Occipital lobe (tissue), 2 donors: ENCODE measurements around the gene OTOP2. TPM values are rescaled to one million over a fixed set of nuclear protein-coding genes. Genes with fewer than 3 reads are reported as not detected.

Source experiments
- DNase-seq: peaks from one replicate; lab custom pipeline; 2025; lab: John Stamatoyannopoulos, UW
- total RNA-seq: library from RNA; depleted of rRNA; stranded (reverse); fragments of >200 nt; gene quantifications from one replicate; pipeline ENCODE4 v1.2.3, GENCODE V29; 2014

Gene OTOP2
- total RNA-seq, 1 donor from 2014 or later = not detected

GRCh38 chr17:74971069-74971841 is 47.2 kb downstream of the OTOP2 start:
- no peak for DNase-seq

GRCh38 chr17:74971842-74972106 is 47.7 kb downstream of the OTOP2 start:
- no peak for DNase-seq

DNA sequence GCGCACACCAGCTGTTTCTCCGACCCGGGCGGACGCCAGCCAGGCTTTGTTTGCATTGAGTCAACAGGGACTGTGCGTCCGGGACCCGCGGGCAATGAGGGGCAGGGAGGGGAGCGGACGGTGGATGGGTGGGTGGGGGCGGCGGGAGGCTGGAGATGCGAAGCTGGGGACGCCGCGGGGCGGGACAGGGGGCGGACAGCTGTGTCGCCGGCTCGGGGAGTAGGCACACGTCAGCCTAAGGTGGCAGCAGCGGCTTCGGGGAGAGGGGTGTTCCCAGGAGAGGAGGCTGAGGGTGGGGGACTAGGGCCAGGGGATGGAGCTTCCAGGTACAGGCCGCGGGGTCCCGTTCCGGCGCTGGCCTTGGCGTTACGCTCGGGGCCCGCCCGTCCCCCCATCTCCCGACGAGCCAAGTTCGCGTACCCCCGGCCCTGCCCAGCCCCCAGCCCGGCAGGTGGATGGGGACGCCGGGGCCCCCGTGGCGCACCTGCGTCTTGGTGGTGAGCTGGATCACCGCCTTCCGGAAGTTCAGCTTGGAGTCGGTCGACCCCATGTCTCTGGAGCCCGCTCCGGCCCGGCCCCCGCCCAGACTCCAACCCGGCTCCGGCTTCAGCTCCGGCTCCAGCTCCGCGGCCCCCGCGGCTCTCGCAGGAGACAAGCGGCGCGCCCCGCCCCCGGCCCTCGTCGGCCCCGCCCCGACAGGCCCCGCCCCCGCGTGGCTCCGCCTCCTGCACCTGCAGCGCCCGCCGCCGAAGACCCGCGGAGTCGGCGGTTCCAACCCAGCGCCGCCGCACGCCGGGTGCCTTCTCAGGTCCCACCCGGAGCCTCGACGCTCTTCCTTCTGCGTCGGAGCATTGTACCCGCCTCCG is 48.3 kb downstream of the OTOP2 start, which contains the start of gene HID1:
HID1 (minus strand) TSS at position 653 of the 866 bp plus-strand sequence; CDS start at position 550, 103 bp downstream.
- peak; percentile 77 for DNase-seq

DNA sequence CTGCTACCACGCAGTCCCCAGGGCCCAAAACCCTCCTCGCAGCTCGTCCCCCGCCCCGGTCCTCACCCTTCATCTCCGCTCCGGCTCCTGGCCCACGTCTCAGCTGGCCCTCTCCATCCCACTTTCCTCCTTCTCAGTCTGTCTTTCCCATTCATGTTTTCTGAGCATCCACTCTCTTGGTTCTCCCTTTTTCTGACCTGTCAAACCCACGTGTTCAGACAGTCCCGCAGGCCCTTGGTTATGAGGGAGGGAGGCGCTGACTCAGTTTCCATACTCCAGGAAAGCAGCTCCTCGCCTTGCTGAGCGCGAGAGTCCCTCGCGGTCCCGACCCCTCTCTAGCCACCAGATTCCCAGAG is 48.9 kb downstream of the OTOP2 start:
- DNase-seq = no peak

DNA sequence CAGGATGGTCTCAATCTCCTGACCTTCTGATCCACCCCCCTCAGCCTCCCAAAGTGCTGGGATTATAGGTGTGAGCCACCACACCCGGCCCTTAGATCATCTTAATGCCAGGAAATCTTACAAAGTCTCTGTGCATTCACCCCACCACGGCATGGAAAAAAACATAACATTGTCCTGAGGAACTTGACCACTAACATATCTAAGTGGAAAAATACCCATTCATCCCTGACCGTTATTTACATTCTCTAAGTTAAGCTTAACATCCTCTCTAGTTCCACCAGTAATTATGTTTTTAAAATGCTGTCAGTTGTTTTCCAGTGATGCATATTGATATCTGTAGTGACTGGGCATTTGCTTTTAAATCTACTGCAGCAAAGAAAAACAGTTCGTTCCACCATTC is 51.9 kb downstream of the OTOP2 start:
- no peak for DNase-seq

DNA sequence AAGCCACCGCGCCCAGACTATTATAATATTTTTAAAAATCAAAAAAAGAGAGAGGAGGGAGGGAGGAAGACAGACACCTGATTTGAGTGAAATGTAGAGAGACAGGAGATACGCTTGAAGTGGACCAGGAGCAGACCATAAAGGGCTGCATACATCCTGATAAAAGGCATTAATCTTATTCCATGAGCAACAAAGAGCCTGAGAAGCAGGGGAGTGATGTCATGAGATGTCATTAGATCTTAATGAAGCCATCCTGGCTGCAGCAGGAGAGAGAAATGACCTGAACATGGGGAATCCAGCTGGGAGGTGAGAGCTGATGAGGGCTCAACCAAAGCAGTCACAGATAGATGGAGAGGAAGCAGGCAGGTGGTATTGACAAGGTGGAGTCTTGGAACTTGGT is 53.7 kb downstream of the OTOP2 start:
- no peak for DNase-seq

GRCh38 chr17:74978240-74978639 is 54.2 kb downstream of the OTOP2 start:
- no peak for DNase-seq

DNA sequence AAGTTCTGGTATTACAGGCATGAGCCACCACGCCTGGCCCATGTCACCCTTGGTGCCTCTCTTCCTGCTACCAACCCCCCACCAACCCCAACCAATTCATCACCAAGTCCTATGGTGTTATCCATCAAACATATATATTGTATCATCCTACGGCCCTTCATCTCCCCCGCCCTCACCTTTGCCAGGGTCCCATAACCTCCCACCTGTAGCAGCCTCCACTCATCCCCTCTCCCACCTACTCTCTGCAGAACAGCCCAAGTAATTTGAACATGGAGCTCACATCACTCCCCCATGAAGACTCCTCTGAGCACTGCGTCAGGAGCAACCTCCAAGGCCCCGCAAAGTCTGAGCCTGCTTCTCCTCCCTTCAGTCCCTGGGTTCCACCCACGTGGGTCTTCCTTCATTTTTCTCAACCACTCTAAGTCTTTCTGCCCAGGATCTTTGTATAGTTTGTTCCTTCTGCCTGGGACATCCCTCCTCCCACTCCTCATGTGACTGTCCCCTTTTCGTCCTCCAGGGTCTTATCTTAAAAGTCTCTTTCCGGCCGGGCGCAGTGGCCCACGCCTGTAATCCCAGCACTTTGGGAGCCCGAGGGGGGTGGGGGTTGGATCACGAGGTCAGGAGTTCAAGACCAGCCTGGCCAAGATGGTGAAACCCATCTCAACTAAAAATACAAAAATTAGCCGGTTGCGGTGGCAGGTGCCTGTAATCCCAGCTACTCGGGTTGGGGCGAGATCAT is 55.5 kb downstream of the OTOP2 start:
- DNase-seq = no peak

- DNase-seq = no peak
Observed at GRCh38 chr17:74981318-74981978, 57.4 kb downstream of the OTOP2 start.

DNA sequence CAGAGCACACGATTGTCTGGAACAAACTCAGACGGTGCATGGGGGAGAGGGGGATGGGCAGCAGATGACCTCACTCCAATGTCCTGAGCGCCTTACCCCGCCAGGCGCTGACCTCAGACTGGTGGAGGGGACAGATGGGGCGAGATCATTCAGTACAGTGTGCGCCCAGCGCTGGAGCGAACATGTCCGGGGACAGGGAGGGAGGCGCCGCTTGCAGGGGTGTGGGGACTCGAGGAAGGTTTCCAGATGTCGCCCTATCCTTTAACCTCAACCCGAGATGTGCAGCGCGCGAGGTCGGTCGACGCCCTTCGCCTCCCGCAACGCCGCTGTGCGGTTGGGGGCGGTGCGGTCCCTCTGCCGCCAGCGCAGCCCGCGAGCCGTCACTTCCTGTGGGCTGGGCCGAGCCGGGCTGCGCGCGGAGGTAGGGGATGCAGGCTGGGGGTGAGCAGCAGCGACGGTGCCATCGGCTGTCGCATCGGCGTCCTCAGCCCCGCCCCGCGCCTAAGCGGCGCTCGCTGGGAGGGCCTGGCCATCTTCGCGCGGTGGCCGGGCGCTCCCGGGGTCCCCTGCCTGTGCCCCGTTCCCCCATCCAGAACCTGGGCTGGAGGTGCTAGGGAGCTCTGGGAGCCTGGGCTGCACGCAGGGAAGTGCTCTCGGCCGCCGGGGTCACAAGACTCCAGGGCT is 58.0 kb downstream of the OTOP2 start:
- DNase-seq = peak; percentile 83

GRCh38 chr17:74982663-74983313 is 58.7 kb downstream of the OTOP2 start:
- DNase-seq = peak; percentile 53

Other genes starting within 250 kb of the OTOP2 start
- gene CD300LF, start 211.3 kb upstream of the OTOP2 start, total RNA-seq = 0.16 TPM
- 1.1 TPM for gene RAB37, start 187.0 kb upstream of the OTOP2 start, total RNA-seq
- gene NHERF1, start 175.6 kb upstream of the OTOP2 start, total RNA-seq = 7.0 TPM
- 17.3 TPM for gene NAT9, start 147.9 kb upstream of the OTOP2 start, total RNA-seq
- gene GRIN2C, start 64.4 kb upstream of the OTOP2 start, total RNA-seq = 0.47 TPM
- 3.1 TPM for gene FDXR, start 51.3 kb upstream of the OTOP2 start, total RNA-seq
- 0.16 TPM for gene FADS6, start 30.6 kb upstream of the OTOP2 start, total RNA-seq
- 0.16 TPM for gene USH1G, start 1.0 kb upstream of the OTOP2 start, total RNA-seq
- not detected for gene OTOP3, start 11.6 kb downstream of the OTOP2 start, total RNA-seq
- gene HID1, start 48.5 kb downstream of the OTOP2 start, total RNA-seq = 13.7 TPM
- gene CDR2L, start 63.4 kb downstream of the OTOP2 start, total RNA-seq = 4.5 TPM
- gene MRPL58, start 88.4 kb downstream of the OTOP2 start, total RNA-seq = 8.0 TPM
- gene ATP5PD, start 122.7 kb downstream of the OTOP2 start, total RNA-seq = 100 TPM
- 30.4 TPM for gene KCTD2, start 123.0 kb downstream of the OTOP2 start, total RNA-seq
- gene SLC16A5, start 163.7 kb downstream of the OTOP2 start, total RNA-seq = 1.4 TPM
- gene ARMC7, start 185.7 kb downstream of the OTOP2 start, total RNA-seq = 3.0 TPM
- 18.1 TPM for gene NT5C, start 207.5 kb downstream of the OTOP2 start, total RNA-seq
- gene JPT1, start 230.2 kb downstream of the OTOP2 start, total RNA-seq = 548 TPM